Suprapubic skin (tissue), 4 donors: ENCODE data around the gene IFI27. TPM values are rescaled to one million over a fixed set of nuclear protein-coding genes. Genes with fewer than 3 reads are reported as not detected.

Source experiments
- DNase-seq, 2 donors: peaks; one replicate each; pipeline ENCODE4 v3.0.0-alpha.2; 2019; ENCODE audit warnings: low spot score in 2 of 2
- H3K27ac ChIP-seq: fragments of 200-600 bp; sonication (generic); one replicate; pipeline ENCODE4 v1.5.1; 2019
- H3K27me3 ChIP-seq: fragments of 200-600 bp; sonication (generic); one replicate; pipeline ENCODE4 v1.5.1; 2019
- H3K36me3 ChIP-seq: fragments of 200-600 bp; sonication (generic); one replicate; pipeline ENCODE4 v1.5.1; 2019
- H3K4me1 ChIP-seq: fragments of 200-600 bp; sonication (generic); one replicate; pipeline ENCODE4 v1.5.1; 2019
- H3K4me3 ChIP-seq: fragments of 200-600 bp; sonication (generic); one replicate; pipeline ENCODE4 v1.5.1; 2019; ENCODE audit warnings: mild to moderate bottlenecking
- H3K9me3 ChIP-seq: fragments of 200-600 bp; sonication (generic); one replicate; pipeline ENCODE4 v1.5.1; 2019
- CTCF ChIP-seq, 2 donors: fragments of 200-600 bp in 1 of 2; fragments of 450-650 bp in 1 of 2; sonication (generic) in 1 of 2; IDR thresholded peaks; one replicate each; pipeline ENCODE4 v1.5.1; 2016 to 2019; ENCODE audit warnings: antibody characterized with exemption in 2 of 2, mild to moderate bottlenecking in 1 of 2, moderate library complexity in 1 of 2
- EP300 ChIP-seq: sonication (generic); formaldehyde crosslinking; IDR thresholded peaks from one replicate; pipeline ENCODE4 v1.6.1; 2017; ENCODE audit warnings: antibody characterized with exemption
- POLR2A ChIP-seq, 2 donors: fragments of 450-650 bp; IDR thresholded peaks; one replicate each; pipeline ENCODE4 v1.6.1; 2017; ENCODE audit warnings: antibody characterized with exemption in 2 of 2, mild to moderate bottlenecking in 2 of 2, moderate library complexity in 2 of 2
- POLR2AphosphoS5 ChIP-seq, 3 donors: sonication (generic); formaldehyde crosslinking; IDR thresholded peaks; one replicate each; pipeline ENCODE4 v1.6.1; 2017; ENCODE audit warnings: antibody characterized with exemption in 3 of 3
- WGBS: methylation state at CpG from one replicate; pipeline ENCODE4 v1.1.5; 2018; 5-methylcytosine and 5-hydroxymethylcytosine counted together
- total RNA-seq, 4 donors: library from RNA; depleted of rRNA; stranded (reverse); fragments of >200 nt; gene quantifications; one replicate each; pipeline ENCODE4 v1.1.0, GENCODE V29; 2016

Gene IFI27
- total RNA-seq, 4 donors from 2014 or later, result 26.9 to 197 (median 142) TPM

GRCh38 chr14:94102768-94103482 is 7.6 kb upstream of the IFI27 start:
- Histone ChIP-seq H3K36me3 (no peaks in the 10 kb centered on the region), H3K4me3 (no peak overlapping the region), H3K9me3 (no peaks in the 10 kb centered on the region), H3K27ac (no peak overlapping the region), H3K4me1 (peaks cover 6% of the 10 kb centered on the region), H3K27me3 (no peaks in the 10 kb centered on the region)
- 87% methylated on average over 8 of the region's 8 CpGs for WGBS
- DNase-seq, result no peak
- TF ChIP-seq POLR2AphosphoS5 (IDR thresholded peaks at IDR 0.05), result no peak
- TF ChIP-seq POLR2A (IDR thresholded peaks at IDR 0.05), result no peak
- TF ChIP-seq EP300, result no peak
- TF ChIP-seq CTCF (IDR thresholded peaks at IDR 0.05), result no peak

GRCh38 chr14:94103554-94104150 is 6.9 kb upstream of the IFI27 start:
- Histone ChIP-seq H3K4me1 (peaks cover 5% of the 10 kb centered on the region), H3K9me3 (no peaks in the 10 kb centered on the region), H3K27ac (no peak overlapping the region), H3K4me3 (no peak overlapping the region), H3K36me3 (no peaks in the 10 kb centered on the region), H3K27me3 (no peaks in the 10 kb centered on the region)
- WGBS, result 71% methylated on average over 7 of the region's 7 CpGs
- peak in 1 of 2 donors; percentile 46 for DNase-seq
- no peak for TF ChIP-seq EP300
- no peak for TF ChIP-seq CTCF (IDR thresholded peaks at IDR 0.05)
- no peak for TF ChIP-seq POLR2A (IDR thresholded peaks at IDR 0.05)
- no peak for TF ChIP-seq POLR2AphosphoS5 (IDR thresholded peaks at IDR 0.05)

- H3K27me3 ChIP-seq, result no peaks in the 10 kb centered on the region
- 63% methylated on average over 10 of the region's 10 CpGs for WGBS
- peaks cover 15% of the 10 kb centered on the region for H3K4me1 ChIP-seq
- H3K27ac ChIP-seq, result no peak overlapping the region
- H3K36me3 ChIP-seq, result no peaks in the 10 kb centered on the region
- H3K9me3 ChIP-seq, result no peaks in the 10 kb centered on the region
- TF ChIP-seq CTCF (IDR thresholded peaks at IDR 0.05) (no peak), POLR2AphosphoS5 (IDR thresholded peaks at IDR 0.05) (no peak), EP300 (no peak), POLR2A (IDR thresholded peaks at IDR 0.05) (no peak)
- no peak overlapping the region for H3K4me3 ChIP-seq
- DNase-seq, result no peak
Measured at GRCh38 chr14:94104731-94105130, 5.8 kb upstream of the IFI27 start.

GRCh38 chr14:94109915-94110250 is 653 bp upstream of the IFI27 start:
- H3K9me3 ChIP-seq, result no peaks in the 10 kb centered on the region
- peak overlapping the region; percentile 54 for H3K27ac ChIP-seq
- no peak for DNase-seq
- peaks cover 43% of the 10 kb centered on the region for H3K4me1 ChIP-seq
- TF ChIP-seq POLR2A (IDR thresholded peaks at IDR 0.05), result no peak
- TF ChIP-seq CTCF (IDR thresholded peaks at IDR 0.05), result no peak
- no peak for TF ChIP-seq POLR2AphosphoS5 (IDR thresholded peaks at IDR 0.05)
- no peak for TF ChIP-seq EP300
- no peaks in the 10 kb centered on the region for H3K36me3 ChIP-seq
- WGBS, result 88% methylated on average over 2 of the region's 2 CpGs
- H3K4me3 ChIP-seq, result no peak overlapping the region
- H3K27me3 ChIP-seq, result no peaks in the 10 kb centered on the region

- Histone ChIP-seq H3K27ac (peak overlapping the region; percentile 54), H3K9me3 (no peaks in the 10 kb centered on the region), H3K36me3 (no peaks in the 10 kb centered on the region), H3K4me3 (peak overlapping the region; percentile 35), H3K27me3 (no peaks in the 10 kb centered on the region), H3K4me1 (peaks cover 51% of the 10 kb centered on the region)
- TF ChIP-seq EP300, result no peak
- no peak for TF ChIP-seq POLR2A (IDR thresholded peaks at IDR 0.05)
- TF ChIP-seq POLR2AphosphoS5 (IDR thresholded peaks at IDR 0.05), result no peak
- 75% methylated on average over 11 of the region's 20 CpGs for WGBS
- no peak for DNase-seq
Measured at GRCh38 chr14:94111276-94112095, 950 bp downstream of the IFI27 start.
